M059J (cell line): Measurements from ENCODE around the gene PLPP3. TPM values are rescaled to one million over a fixed set of nuclear protein-coding genes. Genes with fewer than 3 reads are reported as not detected.
A peak's percentile ranks its signal among the peaks of the same experiment; 100 is the strongest.

ENCODE experiments used
- DNase-seq: peaks from one replicate; pipeline ENCODE4 v3.0.0-alpha.2; 2012; ENCODE audit warnings: low read depth
- total RNA-seq: library from RNA; depleted of rRNA; stranded (reverse); fragments of >200 nt; shearing (Covaris generic); gene quantifications from 2 replicates; pipeline ENCODE4 v1.2.3, GENCODE V29; 2014

PLPP3 gene
- total RNA-seq, 1 experiment from 2014 or later = 17.2 TPM

DNA sequence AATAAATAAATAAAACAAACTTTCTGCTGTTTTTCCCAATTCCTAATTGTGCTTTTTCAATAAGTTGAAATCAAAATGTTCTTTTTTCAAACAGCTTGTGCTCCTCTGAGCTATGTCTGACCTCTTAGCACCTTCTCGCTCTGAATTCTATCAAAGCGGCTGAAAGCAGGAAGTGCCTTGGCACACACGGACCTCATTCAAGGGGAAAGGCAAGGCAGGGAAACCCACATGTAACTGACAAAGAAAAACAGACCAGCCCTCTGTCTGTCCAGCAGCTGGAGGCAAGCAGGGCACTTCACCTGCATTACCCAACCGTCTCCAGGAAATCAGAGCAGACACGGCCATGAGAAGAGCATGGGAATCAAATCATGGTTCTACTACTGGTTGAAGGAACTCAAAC, 56.7 kb downstream of the PLPP3 start:
- no peak for DNase-seq

DNA sequence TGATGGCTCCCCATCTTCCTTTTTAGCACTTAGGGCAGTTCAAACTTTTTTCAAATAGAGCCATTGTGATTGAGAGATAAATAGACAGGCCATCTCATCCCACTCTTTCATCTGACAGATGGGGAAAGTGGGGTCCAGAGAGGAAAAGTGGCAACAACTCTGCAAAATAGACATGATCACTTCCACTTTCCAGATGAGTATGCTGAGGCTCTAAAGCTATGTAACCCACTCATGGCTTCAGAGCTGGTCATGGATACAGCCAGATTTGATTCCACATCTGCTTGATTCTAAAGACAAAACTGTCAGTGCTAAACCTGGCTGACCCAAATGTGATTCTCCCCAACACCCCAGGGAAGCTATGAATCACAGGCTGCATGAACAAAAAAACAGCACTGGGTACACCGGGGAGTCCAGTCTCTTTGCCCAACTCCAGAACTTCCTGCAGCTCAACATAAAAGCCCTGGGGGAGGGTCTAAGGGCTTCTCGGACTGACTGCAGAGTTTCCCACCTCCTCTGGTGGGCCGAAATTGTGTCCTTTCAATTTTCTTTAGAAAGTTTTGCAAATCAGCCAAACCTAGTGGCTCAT, 59.3 kb downstream of the PLPP3 start:
- no peak for DNase-seq

DNA sequence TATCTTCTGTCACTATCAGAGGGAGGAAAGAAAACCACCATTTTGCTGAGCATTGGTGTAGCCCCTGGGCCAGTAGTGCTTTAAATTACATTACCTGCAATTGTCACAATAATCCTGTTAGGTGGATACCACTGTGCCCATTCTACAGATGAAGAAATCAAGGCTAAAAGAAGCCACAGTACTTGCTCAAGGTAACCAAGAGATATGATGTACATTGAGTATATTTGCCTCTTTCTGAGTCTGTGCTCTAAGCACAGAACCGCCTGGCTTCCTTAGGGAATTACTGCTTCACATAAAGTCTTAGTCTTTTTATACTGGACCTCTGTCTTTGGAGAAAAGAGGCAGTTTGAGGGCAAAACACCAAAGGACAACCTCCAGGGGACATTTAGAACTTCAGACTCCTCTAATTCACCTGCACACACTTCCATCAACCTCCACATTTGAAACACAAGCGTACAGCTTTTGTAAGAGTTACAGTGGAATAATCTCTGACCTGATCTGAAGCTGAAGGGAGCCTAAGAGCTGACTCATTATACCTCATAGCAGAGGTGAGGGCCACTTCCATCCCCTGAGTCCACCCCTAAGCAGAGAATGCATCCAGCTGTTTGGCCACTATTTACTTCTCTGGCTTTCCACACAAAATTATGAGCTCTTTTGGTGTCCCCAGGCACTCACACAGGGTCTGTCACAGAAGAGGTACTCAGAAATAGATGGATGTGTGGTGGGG, 61.8 kb downstream of the PLPP3 start:
- DNase-seq = peak; percentile 22

DNA sequence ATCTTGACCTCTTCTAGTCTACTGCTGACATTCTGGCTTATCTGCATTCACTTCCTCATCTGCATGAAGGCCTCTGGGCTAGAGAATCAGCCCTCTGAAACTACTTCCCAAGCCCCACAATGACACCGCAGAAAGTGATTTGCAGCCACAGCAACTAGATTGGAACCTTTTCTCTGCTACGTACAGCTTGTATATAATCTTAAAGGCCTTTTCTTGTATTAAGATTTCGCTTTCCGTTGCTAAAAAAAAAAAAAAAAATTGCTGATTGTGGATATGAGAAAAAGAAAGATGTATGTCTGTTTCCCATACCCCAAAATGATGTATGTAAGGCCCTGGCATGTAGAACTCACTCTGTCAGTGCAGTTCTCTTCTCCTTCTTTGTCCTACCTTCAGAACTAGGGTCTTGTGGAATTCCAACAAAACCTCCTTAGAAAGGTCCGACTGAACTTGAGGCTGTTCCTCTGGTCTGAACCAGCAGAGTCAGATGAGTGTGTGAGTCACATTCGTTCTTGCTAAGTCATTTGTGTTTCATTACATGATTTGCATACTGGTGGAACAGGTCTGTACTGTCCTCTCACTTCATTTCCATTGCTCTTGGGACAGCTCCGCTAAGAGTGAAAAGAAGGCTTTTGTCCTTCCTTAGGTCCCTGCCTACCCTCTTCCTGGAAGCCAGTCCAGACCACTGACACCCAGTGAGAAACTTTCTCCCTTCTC, 62.7 kb downstream of the PLPP3 start:
- peak; percentile 55 for DNase-seq

DNA sequence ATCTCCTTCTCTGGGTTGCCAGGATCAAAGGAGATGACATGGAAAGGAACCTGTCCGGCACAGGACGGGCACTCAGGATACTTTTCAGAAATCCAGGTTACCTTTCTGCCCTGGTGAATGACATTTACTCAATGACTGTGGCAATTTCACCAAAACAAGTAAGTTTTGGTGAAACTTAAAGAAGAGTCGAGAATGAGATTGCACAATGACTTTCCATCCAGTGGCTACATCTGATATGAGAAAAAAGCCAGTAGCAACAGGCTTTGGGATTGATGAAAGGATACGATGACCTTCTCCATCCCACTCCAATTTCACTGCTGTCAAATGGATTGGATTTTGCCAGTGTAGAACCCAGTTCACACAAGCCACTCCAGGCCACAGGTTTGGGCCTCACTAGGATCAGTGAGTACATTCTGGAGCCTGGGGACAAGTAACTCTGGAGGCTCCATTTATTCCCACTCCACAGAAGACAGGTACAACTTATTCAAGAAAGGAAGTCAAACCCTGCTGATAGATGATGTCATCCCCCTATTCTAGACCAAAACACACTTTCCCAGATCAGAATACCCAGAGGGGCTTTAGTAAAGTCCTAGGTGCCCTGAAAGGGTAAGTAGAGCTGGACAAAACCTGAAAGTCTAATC, 63.3 kb downstream of the PLPP3 start:
- DNase-seq = no peak

DNA sequence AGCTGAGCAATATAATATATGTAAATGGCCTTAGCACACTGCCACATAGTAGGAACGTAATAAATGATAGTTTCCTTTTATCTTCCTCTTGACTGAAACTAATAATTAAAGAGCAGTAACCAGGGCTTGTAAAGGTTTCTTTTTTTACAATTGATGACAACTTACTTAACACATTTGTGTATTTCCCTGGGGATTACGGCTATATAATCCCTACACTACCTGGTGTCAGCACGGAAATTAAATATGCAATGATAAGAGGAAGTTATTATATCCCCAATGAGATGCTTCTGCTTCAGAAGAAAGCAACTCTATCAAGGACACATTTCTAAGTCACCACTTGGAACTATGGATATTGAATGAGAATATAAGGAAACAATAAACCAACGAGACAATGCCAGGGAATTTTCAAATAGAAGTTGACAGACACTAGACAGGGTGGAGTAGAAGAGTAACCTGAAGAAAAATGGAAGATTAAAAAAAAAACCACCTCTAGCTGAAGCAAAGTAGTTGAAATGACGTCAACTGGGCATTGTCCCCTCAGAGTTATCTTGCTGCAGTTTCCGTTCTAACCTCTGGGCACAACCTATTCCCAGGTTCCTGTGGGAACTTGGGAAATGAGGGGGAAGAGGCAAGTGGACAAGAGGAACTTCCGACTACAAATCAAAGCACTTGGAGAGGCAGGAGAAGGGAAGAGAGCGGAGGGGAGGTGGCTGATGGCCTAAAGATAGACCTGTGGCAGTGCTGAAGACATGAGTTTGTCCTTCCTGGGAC, 66.5 kb downstream of the PLPP3 start:
- DNase-seq = no peak

DNA sequence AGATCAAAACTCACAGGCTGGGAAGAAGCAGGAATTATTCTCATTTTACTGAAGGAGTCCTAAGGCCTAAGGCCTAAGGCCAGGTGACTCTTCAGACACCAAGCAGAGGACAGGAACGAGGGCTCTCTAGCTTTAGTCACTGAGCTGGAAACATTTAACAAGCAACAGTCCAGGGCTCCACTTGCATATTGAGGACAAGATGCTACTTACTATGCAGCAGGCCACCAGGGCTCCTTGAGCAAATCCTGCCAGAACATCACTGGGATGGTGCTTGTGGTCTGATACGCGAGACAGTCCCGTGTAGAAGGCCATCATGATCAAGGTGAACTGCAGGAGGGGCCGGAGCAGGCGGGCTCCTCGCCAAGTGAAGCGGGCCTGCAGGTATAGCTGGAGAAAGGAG, 67.6 kb downstream of the PLPP3 start:
- no peak for DNase-seq

DNA sequence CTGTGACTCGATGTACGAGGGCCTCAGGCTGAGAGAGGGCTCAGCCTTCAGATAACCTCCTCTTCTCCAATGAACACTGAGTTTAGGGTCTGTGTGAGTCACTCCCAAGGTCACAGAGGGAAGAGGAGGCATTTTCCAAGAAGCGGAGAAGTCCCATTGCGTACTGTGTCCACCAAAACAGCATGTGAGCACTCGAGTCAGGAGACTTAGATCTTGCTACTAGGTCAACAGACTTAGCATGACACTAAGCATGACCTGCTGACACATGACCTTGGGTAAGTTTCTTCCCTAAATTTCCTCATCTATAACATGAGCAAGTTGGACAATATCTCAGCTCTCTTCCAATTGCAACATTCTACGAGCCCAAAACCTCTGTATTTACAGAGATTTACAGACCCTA, 68.0 kb downstream of the PLPP3 start:
- no peak for DNase-seq

DNA sequence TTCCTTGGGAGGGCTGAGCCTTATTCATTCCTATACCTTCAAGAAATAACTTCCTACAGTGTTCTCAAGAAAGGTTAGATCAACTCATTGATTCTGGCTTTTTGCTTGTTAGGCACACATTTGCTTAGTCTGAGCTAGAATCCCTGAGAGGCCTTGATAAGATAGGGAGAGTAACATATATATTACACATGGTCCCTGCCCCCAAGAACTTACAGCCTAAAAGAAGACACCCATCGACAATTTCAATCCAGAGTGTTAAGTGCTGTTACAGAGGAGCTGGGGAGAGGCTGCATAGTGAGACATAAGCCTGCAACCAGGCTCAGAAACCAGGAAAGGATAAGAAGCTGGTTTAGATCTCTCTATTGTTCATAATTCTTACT, 68.7 kb downstream of the PLPP3 start:
- DNase-seq = no peak

DNA sequence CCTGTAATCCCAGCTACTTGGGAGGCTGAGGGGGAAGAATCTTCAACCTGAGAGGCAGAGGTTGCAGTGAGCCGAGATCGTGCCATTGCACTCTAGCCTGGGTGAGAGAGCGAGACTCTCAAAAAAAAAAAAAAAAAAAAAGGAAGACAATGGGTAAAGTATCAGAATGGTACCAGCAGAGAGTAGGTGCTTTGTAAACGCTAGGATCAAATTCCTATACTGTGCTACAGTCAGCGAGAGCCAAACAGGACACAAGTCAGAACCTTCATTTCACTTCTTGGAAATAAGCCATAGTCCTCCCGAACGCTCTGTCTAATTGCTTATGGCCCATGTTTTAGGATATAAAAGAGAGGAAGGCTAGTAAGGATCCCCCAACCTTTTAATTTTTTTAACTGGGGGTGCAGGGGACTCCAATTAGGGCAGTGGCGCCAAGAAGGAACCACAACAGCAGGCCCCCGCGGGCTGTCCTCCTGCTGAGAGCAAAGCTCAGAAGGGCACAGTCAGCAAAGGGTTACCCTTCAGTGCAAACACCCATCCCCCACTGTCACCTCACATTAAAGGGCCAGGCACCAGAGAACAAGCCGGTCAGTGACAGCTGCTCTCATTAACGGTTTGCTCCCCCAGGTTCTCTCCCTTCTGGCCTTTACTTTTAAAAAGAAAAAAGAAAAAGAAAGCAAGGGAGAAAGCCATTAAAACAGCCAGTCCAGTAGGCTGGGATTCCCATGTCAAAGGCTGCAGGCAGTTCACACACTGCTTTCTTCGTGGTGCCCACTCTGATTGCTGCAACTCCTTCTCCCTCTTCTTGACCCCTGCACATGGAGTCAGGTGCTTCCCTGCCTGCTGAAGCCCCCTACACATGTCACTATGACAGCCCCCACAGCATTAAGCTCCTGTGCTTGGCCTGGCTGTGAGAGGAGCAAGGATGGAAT, 69.4 kb downstream of the PLPP3 start:
- no peak for DNase-seq

DNA sequence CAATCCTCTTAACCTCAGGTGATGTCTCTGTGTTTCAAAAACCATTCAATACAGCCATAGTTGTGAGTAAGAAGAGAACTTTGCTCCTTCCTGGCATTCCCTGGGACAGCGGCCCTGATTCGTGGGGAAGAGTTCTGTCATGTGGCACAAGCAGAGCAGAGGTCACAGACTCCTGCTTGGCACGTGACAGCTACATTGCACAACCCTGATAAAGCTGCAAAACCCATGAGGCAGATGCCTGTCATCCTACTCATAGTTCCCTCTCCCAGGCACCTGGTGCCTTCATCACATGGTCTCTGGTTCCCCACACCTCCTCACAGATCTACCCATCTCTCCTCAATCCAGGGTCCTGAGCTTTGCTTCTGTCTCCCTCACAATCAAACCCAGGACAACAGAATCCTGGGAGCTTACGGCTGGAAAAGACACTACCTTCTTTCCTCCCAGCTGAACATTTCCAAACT, 70.8 kb downstream of the PLPP3 start:
- DNase-seq = peak; percentile 34

DNA sequence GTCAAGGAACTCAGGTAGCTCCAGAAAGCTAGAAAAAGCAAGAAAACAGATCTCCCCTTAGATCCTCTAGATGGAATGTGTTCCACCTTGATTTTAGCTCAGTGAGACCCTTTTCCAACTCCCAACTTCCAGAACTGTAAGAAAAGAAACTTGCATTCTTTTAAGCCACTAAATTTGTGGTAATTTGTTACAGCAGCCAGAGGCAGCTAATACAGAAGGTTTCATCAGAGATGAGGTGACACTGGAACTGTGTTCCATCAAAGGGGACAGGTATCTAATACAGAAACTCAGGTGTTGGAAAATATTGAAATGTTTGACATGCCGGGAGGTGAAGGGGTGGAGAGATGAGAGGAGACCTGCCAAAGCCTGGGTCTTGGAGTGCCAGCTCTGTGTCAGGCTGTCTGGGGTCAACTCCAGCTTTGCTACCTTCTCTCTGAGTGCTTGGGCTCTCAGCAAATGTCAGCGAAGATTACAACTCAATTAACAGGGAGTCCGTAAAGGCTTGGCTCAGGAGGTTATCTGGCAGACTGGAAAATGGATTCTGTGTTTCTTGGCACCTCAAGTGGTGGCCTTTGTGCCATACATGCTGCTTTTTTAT, 71.3 kb downstream of the PLPP3 start:
- no peak for DNase-seq

DNA sequence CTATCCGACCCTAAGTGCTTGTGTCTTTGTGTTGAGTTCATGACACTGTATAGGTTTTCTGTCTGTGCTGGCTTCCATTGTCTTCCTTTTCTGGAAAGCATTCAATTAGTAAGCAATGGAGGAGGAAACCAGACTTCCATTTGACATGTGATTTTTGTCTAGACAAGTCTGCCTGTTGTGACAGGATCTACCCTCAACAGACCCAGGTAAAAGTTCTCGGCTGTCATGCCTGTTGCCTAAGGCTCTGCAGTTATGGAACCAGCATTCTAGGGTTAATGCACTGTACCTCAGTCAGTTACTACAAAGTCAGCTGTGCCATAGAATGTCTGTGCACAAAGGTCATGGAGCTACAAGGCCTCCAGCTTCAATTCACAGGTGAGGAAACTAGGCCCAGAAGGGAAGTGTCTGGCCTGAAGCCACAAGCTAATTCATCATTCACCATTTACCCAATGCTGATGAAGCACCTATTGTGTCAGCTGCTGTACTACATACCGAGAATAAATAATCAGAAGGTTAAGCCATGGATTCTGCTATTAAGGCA, 72.3 kb downstream of the PLPP3 start:
- no peak for DNase-seq

DNA sequence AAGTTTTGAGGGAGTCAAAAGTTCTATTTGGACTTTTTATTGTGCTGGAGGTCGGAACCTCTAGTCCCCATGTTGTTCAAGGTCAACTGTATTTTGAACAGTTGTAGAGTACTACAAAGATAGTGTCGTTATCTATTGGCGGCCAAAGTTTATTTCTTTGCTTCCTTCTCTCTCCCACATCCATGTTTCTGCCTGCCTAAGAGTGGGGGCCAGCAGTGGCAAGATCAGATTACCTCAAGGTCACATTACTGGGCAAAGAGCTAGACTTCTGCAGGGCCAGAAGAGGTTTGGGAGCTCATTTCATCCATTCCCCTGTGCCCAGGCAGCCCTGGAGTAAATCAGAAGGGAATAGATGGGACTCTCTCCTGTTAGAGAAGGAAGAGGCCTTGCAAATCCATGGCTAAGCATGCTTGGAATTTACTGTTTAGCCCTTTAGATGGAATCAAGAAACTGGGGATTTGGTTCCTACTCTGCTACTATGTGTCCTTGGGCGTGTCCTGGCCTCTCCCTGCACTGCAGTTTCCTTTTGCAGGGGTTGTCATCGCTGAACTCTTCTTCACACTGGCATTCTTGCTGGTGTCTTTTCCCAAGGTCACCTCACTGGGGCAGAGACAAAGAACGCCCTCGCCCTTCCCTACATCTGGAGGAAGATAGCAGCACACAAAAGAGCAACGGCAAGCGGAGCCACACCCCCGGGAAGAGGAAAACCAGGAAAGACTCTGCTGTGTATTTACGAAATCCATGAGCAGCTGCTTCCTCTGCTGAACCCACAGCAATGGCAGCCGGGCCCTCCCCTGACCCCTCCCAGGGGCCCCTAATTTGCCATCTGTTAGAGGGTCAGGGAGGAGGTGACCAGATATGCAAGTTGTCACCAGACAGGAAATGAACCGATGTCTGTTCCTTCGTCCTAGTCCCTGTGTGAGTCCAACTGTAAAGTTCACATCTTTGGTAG, 73.3 kb downstream of the PLPP3 start:
- no peak for DNase-seq

DNA sequence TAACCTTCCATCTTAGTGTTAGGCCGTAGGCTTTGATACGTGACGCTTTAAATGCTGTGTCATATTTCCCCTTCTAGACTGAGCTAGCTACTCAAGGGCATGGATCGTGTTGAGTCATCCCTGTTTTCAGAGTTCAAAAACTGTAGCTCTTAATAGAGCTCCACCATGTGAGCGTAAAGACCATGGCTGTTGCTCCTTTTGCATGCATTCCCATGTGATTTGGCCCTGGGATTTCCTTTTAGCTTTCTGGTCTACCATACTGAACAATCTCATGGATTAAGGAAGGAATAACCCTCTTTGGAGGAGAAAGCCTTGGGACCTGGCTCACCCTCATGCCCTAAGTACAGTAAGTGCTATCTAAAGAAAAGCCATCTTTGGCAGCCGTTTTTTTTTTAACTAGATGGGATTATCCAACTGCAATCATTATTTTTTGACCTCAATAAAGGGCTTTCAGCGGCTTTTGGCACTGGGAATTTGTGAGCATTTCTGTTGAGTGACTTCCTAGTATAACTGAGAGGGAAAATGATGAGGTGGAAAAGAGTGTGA, 76.6 kb downstream of the PLPP3 start:
- DNase-seq = peak; percentile 30

DNA sequence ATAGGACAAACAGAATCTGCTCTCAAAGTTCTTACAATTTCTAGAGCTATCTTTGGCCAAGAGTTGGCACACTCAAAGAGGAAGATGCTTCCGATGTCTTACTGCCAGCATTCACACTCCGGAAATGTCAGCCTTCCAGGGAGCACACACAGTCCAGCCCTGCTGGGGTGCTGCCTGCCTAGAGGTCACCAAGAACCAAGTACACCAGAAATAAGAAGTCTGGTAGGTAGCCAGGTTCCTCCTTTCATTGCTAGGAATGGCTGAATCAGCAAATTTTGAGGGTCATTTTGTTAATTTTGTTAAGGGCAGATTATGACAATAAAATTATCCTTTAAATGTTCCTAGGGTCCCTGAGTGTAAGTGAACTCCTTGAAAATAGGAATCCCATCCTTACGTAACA, 77.5 kb downstream of the PLPP3 start:
- no peak for DNase-seq

DNA sequence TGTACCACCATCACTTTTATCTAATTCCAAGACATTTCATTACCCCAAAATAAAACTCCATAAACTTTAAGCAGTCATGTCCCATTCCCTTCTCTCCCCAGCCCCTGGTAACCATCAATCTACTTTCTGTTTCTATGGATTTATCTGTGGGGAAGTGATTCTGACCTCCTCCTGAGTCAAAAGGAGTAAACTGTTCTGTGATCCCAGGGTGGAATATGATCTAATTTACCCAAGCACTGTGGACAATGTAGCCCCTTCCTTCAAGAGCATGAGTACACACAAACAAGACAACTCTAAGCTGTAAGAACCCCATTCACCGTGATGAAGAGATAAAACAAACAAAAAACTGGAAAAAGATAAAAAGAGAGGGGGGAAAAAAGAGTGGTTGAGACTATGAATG, 77.9 kb downstream of the PLPP3 start:
- DNase-seq = no peak
